HG03108 (cell line): Measurements from ENCODE around the gene PIEZO2.

Experiments used
- ATAC-seq: cut with Tn5 transposase; IDR thresholded peaks from one replicate; pipeline ENCODE4 v1.9.1; 2021; ENCODE audit warnings: moderate library complexity; ENCODE audit not compliant: unreplicated experiment

Gene PIEZO2

DNA sequence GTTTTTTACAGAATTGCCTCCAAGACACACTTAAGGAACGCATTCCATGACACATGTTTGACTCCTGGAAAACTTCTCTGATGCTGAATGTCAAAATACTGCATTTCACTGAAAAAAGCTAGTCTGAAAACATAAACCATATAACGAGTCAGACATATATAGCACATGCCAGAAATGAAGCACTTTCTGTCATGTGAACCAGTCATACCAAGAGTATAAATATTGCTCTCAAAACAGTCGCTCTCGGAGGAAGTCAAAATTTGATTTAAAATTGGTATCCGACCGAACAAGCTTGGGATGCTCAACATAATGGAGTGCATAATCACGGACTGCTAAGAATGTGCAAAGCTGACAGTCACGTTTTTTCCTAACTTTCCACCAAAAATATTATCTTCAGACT, 115.9 kb downstream of the PIEZO2 start:
- no peak for ATAC-seq

DNA sequence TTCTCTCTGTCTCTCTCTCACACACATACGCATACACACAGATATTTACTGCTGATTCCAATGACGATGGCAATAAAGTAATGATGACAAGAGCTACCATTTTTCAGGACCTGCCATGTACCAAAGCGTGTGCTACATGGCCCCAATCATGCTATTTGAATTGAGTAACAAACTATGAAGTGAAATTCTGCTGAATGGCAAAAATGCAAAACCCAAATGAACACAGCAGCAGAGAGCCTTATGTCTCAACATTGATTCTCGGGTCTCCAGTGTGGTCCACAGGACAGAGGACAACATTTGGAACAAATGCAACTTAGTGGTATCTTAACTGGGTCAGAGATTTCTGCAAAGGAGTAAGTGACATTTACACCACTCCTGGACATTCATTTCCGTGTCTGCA, 117.4 kb downstream of the PIEZO2 start:
- ATAC-seq, result no peak

DNA sequence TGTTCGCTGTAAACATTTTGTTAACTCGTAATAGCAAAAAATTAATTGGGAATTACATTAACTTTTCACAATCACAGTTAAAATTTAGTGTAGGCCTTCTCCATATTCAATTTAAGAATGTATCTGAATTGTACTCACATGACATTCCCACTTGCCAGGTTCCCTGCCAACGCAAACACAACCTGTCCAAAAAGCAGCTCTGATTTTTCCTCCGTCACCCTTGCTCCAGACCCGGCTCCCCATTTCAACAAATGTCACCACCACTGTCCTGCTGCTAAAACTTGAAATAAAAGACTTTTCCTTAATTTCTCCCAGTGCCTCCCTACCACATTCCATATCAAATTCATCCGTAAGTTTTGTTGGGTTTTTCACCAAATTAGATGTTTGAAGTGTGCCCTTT, 120.3 kb downstream of the PIEZO2 start:
- ATAC-seq, result no peak

DNA sequence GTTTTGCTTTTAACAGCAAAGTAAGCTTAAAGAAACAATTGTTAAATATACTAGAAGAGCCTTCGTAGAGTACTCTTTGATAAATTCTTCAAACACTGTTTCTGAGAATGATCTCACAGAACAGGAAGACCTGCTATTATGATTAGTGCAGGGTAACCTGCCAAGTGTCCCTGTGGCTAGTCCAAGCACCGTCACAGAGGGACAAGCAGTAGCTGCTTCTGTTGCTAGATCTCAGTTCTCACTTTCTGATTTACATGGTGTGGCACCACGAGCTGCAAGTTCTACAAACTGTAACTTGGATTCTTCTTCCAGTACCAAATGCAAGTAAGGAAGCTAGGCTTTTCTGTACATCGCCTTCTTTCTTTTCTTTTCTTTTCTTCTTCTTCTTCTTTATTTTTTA, 121.5 kb downstream of the PIEZO2 start:
- ATAC-seq, result no peak

DNA sequence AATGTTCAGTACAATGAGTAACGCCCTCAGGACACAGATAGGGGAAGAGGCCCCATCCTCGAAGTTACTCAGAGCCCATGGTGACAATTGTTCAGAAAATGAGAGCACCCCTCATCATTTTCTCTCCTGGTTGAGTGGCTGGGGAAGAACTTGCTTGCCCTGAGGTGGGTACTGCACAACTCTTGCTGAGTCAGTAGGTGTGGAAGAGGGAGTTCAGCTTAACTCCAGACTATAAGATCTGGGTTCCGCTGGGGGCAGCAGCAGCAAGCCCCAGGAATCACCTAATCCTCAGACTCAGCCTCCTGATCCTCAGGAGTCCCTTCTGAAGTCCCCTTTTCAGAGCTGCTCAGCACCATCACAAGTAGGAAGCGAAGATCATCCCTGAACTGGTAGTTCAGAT, 123.7 kb downstream of the PIEZO2 start:
- ATAC-seq, result no peak

DNA sequence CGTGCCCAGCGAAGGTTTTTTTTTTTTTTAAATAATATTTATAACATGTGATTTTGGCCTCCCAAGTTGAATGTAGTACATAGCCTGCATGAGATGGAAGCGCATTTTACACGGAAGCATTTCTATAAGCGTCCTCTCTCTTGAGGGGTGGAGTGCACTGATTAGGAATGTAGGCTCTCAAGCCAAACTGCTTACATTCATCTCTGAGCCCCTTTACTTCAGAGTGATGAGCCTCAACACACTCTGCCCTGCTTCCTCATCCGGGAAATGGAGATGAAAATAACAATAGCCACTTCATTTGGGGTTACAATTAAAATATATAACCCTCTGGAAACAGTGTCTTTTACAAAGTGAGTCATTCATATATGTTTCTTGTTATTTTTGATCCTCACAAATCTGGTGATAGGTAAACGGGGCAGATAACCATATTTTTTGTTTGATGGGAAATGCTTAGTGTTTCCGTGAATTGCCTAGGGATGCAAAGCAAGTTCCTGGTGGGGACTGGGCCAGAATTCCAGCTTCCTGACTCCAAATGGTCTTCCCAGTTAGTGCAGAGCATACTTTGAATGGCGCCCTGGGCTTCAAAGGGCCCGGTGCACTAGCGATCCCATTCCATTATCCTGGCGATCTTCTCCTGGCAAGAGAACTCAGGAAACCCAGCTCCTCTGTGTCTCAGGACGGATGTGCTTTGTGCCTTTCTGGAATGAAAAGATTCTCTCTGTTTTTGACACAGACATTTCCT, 124.3 kb downstream of the PIEZO2 start:
- ATAC-seq, result no peak

DNA sequence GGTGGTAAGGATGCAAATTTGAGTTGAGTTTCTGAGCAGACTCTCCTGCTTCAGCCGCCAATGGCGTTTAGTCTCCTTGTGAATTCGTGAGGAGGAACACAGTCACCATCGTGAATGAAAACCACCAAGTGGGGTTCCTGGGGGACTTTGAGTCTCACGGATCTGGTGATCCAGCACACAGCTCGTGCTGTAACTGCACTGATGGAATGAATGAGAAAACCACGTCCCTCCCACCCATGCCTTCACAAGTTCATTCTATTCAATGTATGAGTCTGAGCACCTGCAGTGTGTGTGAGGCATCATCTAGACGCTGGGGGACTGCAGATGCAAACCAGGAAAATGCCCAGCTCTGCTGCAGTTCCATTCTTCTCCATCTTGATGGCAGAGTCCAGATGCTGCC, 127.9 kb downstream of the PIEZO2 start:
- ATAC-seq, result no peak

DNA sequence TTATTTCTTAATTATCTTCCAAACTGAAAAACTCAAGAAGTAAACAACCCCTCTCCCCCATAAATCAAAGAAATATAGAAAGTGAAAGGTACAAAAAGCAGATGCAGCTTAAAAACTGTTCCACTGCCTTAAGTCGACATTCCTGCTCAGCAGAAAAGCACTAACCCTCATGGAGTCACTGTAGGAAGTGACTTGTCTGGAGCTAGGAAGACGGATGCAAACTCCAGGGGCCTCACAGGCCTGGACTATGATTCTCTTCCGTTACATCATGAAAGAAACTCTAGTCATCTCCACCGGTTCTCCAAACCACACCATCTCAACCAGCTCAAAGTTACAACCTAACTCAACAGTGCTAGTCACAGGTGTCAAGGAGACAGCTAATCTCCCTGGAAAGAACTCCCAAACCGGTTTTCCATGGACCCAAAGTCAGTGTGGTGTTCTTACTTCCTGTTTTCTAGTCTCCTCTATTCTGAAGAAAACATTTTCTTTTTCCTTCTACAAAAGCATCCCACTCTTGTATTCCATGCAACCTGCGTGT, 128.4 kb downstream of the PIEZO2 start:
- no peak for ATAC-seq

DNA sequence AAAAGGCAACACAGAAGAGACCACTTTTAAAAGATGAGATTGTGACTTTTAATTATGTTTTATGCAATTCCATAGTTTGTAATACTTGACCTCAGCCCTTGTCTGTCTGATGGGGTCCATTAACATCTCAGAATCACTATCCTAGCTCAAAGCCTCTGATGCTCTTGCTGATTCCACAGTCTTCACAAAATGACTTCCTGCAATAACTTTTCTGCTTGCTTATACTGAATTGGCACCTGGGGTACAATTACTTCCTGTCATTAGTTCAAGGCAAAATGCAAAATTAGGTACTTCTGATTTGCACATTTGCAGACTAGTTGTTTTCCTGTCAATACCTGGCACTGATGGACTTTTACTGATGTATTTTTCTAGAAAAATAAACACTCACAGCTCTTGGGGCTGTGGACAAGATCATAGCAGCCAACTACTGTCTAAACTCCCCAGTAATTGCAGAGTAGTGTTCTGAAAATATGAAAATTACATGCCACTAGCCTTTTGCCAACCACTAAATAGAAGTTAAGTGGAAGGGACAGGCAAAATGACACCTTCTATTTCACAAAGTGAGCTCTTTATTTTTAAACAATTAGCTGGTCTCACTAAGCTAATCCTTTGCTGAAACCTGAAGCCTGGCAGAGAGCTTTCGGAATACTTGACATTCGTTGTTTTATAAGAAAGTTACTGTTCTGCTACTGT, 129.1 kb downstream of the PIEZO2 start:
- ATAC-seq, result no peak

DNA sequence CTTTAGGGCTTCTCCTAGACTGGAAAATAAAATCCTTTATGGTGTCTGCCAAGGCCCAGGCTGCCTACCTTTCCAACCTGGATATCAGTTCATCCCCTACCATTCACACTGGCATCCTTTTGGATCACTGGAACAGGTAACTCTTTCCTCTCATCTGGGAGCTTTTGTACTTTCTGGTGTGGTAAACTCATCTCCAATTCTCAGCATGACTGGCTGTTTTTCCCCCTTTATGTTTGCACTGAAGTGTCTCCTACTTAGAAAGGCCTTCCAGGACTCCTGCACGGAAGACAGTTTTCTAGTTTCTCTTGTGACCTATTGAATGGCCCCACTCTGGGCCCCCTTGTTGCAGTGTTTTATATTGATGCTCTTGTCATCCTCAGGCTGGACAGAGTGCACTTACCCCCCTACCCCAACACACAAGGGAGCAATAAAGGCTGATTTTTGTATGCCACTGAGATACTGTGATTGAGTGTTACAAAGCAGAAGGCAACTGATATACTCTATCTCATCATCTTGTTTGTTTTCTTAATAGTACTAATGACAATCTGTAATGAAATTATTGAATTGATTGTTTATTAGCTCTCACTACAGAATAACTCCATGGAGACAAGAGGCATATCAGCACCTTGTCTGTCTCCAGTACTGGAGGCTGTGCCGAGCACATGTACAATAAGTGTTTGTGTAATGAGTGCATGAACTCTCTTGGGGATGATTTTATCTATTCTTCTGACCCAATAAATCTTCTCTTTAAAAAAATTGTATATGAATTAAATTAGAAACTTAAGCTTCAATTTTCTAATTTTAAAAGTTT, 129.9 kb downstream of the PIEZO2 start:
- ATAC-seq, result no peak

DNA sequence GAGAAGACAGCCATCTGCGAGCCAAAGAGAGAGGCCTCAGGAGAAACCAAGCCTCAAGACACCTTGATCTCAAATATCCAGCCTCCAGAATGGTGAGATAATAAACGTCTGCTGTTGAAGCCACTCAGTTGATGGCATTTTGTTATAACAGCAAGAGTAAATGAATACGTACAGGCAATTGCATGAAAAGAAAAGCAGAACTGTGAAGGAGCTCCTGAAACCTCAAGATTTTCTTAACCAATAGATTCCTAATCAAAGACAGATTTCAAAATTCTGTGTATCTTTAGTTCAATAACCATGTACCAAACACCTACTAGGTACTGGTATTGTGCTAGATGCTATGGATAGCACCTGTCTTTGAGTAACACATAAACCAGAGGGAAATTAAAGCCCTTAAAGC, 139.5 kb downstream of the PIEZO2 start:
- no peak for ATAC-seq

DNA sequence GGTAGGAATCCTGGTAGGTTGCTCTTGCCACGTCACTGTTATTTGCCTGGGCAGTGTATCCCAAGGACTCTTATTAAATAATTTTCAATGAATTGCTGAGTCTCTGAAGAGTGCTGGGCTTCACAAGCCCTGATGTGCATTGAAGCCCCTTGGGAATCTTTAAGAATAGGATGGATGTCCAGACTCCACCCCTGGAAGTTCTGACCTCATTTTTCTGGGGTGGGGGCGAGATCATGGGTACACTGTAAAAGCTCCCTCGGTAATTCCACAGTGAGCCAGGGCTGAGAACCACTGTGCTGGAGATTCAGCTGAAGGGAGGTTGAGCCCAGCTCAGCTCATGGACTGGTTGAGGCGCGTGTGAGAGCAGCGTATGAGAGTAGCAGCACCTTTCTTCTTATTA, 140.2 kb downstream of the PIEZO2 start:
- no peak for ATAC-seq

DNA sequence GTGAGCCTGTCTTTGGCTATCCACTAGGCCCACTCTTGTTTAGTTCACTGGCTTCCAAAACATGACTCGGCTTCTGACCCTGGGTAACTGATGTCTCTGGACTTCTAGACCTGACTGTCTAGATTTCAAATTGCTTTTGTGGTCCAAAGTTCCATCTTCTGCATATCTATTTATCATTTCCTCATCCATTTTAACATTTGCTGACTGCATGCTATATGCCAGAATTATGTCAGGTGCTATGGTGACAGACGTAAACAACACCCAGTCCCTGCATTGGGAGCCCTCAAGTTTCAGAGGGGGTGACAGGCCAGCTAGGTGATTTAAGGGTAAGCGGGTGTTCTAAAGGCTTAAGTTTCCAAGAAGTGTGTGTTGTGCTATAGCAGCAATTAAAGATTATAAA, 140.9 kb downstream of the PIEZO2 start:
- no peak for ATAC-seq

DNA sequence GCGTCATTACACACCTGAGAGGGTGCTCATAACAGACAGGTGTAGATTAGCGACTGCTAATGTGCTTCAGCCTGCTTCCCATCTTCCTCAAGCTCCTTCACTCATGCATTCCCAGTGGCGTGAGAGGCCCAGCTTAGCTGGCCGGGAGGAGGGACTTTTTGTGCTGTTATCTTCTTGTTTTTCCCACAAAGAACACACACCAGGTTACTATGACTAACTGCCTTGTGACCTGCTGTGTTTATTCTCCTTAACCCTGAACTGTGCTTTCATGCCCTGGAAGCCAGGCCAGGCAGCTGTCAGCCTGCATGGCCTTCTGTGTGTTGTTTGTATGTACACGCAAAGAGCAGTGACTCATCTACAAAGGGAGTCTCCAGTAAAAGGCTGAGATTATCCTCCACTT, 143.8 kb downstream of the PIEZO2 start:
- ATAC-seq, result no peak

DNA sequence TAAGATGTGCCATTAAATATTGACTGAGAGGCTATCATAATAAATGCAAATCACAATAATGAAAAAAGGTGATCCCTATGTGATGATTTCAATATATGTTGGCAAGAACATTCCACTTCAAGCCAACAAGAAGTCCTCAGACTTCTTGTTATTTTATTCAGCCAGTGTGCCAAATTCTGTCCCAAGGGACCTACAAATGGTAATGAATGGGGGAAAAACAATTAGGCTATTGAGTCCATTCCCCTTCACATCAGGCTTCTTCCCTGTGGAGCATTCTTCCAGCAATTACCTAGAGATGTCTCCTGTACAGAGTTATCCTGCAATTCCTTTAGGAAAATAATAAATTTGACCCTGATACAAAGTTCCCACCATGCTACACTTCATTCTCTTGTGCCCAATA, 144.4 kb downstream of the PIEZO2 start:
- ATAC-seq, result no peak

DNA sequence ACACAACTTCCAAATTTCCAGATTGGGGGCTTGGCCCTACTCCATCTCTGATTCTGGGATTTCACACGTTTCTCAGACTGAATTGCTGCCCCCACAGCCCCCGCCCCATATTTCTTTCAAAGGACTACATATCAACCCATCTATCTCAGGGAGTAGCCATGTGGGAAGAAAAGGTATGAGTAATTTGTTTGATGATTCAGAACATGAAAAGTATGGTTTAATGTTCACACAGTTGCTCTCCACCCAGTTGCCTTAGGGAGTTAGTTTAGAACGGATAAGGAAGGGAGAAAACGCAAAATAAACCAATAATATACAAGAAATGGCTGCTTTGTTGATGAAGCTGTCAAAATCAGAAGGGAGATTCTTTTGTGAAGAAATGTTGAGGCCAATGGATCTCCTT, 145.1 kb downstream of the PIEZO2 start:
- ATAC-seq, result no peak

DNA sequence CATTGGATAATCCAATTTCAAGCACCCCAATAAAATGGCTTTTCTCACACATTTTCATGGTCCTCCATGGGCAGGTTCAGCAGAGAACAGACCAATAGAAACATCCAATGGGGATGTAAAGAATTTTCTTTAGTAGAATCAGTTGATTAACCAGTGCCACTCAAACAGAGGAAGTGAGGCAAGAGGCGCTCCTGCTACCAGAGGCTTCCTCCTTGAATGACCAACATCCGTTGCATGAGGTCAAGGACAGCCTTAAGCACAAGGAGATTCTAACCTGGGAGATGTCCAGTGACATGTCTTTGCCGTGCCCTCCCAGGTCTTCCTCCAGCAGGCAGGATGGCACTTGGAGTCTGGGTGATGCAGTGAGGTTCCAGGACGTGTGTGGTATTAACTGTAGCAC, 146.6 kb downstream of the PIEZO2 start:
- no peak for ATAC-seq

DNA sequence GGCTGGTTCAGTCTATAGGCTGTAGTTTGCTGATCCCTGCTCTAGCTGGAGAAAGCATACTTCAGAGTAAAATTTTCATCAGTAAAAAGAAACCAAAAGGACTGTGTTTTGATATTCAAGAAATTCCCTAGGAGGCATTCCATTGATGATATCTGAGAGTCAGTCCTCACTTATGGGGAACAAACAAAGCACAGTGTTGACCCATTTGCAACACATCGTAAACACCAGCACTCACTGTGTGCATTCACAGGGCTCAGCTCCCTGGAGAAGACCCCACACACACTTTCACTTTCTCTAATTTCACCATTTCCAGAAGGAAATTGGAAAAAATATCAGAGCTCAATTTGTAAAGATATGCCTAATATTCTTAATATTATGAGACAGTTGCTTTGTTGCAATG, 147.1 kb downstream of the PIEZO2 start:
- no peak for ATAC-seq

DNA sequence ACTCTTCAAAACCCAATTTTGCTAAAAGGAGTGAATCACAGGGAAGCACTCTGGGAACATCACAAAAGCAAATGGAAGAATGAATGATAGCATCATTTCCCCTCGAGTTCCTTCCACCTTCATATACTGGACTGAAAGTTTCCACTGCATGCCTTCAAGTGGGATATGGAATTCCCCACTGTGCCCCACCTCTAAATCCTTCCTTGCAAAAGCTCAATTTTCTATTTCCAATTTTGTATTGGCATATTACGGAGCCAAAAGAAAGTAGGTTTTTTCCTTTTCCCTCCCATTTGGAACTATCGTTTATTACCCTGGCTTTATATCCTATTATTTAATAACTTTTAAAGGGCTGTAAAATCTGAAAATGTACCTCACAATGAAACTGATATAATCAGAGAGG, 149.3 kb downstream of the PIEZO2 start:
- no peak for ATAC-seq

DNA sequence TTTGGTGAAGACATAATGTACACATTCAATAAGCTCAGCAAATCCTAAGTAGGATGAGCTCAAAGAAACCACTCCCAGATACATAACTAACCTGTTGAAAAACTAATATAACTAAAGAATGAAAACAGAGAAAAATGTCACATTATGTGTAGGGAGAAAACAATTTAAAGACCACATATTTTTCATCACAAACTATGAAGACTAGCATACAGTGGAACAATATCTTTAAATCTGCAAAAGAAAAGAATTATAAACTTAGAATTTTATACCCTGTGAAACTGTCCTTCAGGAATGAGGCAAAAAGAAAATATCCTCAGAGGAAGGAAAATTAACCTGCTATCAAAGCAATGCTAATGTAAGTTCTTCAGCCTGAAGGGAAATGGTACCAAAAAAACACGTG, 151.5 kb downstream of the PIEZO2 start:
- ATAC-seq, result no peak

DNA sequence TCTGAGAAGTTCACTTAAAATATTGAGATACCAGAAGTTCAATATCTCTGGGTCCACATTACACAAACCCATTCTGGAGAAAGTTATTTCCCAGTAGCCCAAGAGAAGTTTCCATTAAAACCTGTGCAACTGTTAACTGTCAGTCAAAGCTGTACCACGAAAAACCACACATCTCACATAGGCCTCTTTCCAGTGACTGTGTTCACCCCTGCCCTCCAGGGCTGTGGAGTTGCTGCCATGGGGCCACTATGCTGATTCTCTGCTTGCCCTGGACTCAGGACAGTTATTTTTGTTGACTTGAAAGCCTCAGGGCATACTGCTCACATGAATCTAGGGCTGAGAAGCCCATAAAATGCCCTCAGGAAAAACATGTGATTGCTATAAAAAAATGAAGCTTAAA, 153.8 kb downstream of the PIEZO2 start:
- no peak for ATAC-seq

DNA sequence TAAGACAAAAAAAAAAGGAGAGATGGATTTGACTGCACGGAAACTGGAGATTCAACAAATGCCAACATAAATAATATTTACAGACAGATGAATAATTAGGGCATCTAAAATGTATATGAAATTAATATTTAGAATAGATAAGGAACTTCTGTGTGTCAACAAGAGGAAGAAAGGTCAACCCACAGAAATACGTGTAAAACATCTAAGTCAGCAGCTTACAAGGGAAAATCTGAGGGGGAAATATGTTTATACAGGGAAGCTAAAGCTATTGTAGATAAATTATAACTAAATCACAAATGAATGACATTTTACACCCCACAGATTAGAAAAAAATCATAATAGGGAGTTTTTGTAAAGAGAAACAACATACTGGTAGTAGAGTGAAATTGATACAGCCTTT, 159.9 kb downstream of the PIEZO2 start:
- no peak for ATAC-seq
